Nucleus accumbens (tissue), 56 donors: ENCODE data around the gene EDIL3.

Source experiments
- DNase-seq, 56 donors: peaks; one replicate each; lab custom pipeline; 2025; lab: John Stamatoyannopoulos, UW

EDIL3 gene

GRCh38 chr5:84384604-84385575 is at the start of gene EDIL3:
EDIL3 (minus strand) TSS chr5:84384880; CDS start chr5:84384374, 506 bp downstream.
- DNase-seq, result peak in 53 of 56 donors; percentile 37 to 87 (median 70)

GRCh38 chr5:84433461-84433860 is 48.8 kb upstream of the EDIL3 start:
- no peak for DNase-seq

- no peak for DNase-seq
Observed at GRCh38 chr5:84430863-84431663, 46.4 kb upstream of the EDIL3 start.

- DNase-seq, result no peak
Observed at GRCh38 chr5:84430079-84430478, 45.4 kb upstream of the EDIL3 start.

- no peak for DNase-seq
Observed at GRCh38 chr5:84425365-84425881, 40.7 kb upstream of the EDIL3 start.

- no peak for DNase-seq
Observed at GRCh38 chr5:84419742-84420141, 35.1 kb upstream of the EDIL3 start.

GRCh38 chr5:84411832-84412605 is 27.3 kb upstream of the EDIL3 start:
- no peak for DNase-seq

GRCh38 chr5:84406111-84406510 is 21.4 kb upstream of the EDIL3 start:
- no peak for DNase-seq

GRCh38 chr5:84403773-84404172 is 19.1 kb upstream of the EDIL3 start:
- DNase-seq, result no peak

GRCh38 chr5:84397385-84397784 is 12.7 kb upstream of the EDIL3 start:
- DNase-seq, result no peak

- DNase-seq, result peak in 3 of 56 donors; percentile 1 to 4 (median 3)
Observed at GRCh38 chr5:84393969-84394368, 9.3 kb upstream of the EDIL3 start.

GRCh38 chr5:84392836-84393235 is 8.2 kb upstream of the EDIL3 start:
- no peak for DNase-seq

GRCh38 chr5:84385705-84386104 is 1.0 kb upstream of the EDIL3 start:
- DNase-seq, result no peak

- DNase-seq, result peak in 46 of 56 donors; percentile 3 to 76 (median 54)
Observed at GRCh38 chr5:84383816-84384603, 670 bp downstream of the EDIL3 start.

- DNase-seq, result peak in 14 of 56 donors; percentile 12 to 71 (median 36)
Observed at GRCh38 chr5:84383296-84383815, 1.3 kb downstream of the EDIL3 start.

- peak in 49 of 56 donors; percentile 11 to 78 (median 45) for DNase-seq
Observed at GRCh38 chr5:84382363-84383295, 2.1 kb downstream of the EDIL3 start.

- DNase-seq, result peak in 9 of 56 donors; percentile 0 to 78 (median 11)
Observed at GRCh38 chr5:84381502-84382362, 2.9 kb downstream of the EDIL3 start.
